ENCODE measurements around the gene TRHDE. TPM values are rescaled to one million over a fixed set of nuclear protein-coding genes. Genes with fewer than 3 reads are reported as not detected.

Gene TRHDE
- total RNA-seq, 1 experiment from 2014 or later, result 43.7 TPM

DNA sequence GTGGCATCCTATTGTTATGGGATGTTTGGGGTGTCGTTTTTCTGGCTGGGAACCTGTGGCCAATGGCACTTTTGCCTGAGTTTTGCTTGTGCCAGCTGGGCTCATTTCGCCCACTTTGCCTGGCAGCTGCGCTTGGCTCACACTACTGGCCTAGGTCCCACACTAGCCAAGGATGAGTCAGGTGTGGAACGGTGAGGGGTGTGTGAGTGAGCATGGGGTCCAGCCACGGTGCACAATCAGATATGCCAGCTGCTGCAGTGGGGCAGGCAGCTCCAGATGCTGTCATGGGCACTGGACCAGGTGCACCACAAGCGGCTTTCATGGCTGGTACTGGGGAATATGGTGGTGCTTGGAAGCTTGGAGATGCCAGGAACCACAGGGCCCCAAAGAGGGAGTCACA lies 21.5 kb downstream of the TRHDE start:
- Mint-ChIP-seq H3K27me3 (ENCODE audit: unreplicated experiment) (no peaks in the 10 kb centered on the region), H3K36me3 (ENCODE audit: insufficient read depth, unreplicated experiment) (peaks cover 8% of the 10 kb centered on the region), H3K9me3 (ENCODE audit: low read depth, unreplicated experiment) (peaks cover 3% of the 10 kb centered on the region), H3K27ac (ENCODE audit: unreplicated experiment) (no peak overlapping the region), H3K4me1 (ENCODE audit: low read depth, unreplicated experiment) (peaks cover 36% of the 10 kb centered on the region), H3K4me3 (ENCODE audit: low read depth, unreplicated experiment) (no peak overlapping the region)
- intact Hi-C loops (cut with micrococcal nuclease; ENCODE audit: unreplicated experiment), result no loop called here
- CTCF ChIA-PET, result no interaction called here
- BruUV-seq (replicated peaks), result no TSS peak
- TF ChIP-seq CTCF (IDR thresholded peaks at IDR 0.05; ENCODE audit: unreplicated experiment), result no peak
- no peak for DNase-seq

DNA sequence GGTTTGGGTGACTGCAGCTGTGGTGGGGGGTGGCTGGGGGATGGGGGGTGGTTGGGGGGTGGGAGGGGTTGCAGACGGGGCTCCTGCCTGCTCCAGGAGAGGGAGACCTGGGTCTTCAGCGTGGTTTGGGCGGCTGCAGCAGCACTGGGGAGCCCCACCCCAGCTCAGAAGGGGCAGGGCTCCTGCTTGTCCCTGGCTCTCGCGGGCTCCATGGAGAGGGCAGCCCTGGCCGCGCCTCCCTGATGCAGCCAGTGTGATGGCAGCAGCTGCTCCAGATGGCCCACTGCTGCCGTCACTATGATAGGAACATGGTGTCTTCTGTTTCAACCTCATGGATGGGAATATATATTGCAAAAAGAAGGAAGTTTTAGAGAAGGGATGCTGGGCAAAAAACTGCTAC lies 22.9 kb downstream of the TRHDE start:
- BruUV-seq (replicated peaks), result no TSS peak
- intact Hi-C loops (cut with micrococcal nuclease; ENCODE audit: unreplicated experiment), result no loop called here

GRCh38 chr12:72295744-72296143 lies 23.6 kb downstream of the TRHDE start:
- intact Hi-C loops (cut with micrococcal nuclease; ENCODE audit: unreplicated experiment), result no loop called here
- no peak for TF ChIP-seq CTCF (IDR thresholded peaks at IDR 0.05; ENCODE audit: unreplicated experiment)
- no TSS peak for BruUV-seq (replicated peaks)
- H3K27ac Mint-ChIP-seq (ENCODE audit: unreplicated experiment), result peak overlapping the region; percentile 74
- peaks cover 3% of the 10 kb centered on the region for H3K9me3 Mint-ChIP-seq (ENCODE audit: low read depth, unreplicated experiment)
- CTCF ChIA-PET, result interaction anchor here (0.6 to 2.2 kb wide), 8 partner anchors 8 to 279 kb away, joined by 3 to 14 read pairs (median 5); no protein-coding TSS in a partner anchor
- H3K4me1 Mint-ChIP-seq (ENCODE audit: low read depth, unreplicated experiment), result peaks cover 45% of the 10 kb centered on the region
- DNase-seq, result no peak
- no peak overlapping the region for H3K4me3 Mint-ChIP-seq (ENCODE audit: low read depth, unreplicated experiment)
- peaks cover 8% of the 10 kb centered on the region for H3K36me3 Mint-ChIP-seq (ENCODE audit: insufficient read depth, unreplicated experiment)
- no peaks in the 10 kb centered on the region for H3K27me3 Mint-ChIP-seq (ENCODE audit: unreplicated experiment)

More for the DNA sequence above, 22.9 kb downstream of the TRHDE start:
- Mint-ChIP-seq H3K4me1 (ENCODE audit: low read depth, unreplicated experiment) (peaks cover 44% of the 10 kb centered on the region), H3K4me3 (ENCODE audit: low read depth, unreplicated experiment) (no peak overlapping the region), H3K9me3 (ENCODE audit: low read depth, unreplicated experiment) (peaks cover 3% of the 10 kb centered on the region), H3K27me3 (ENCODE audit: unreplicated experiment) (no peaks in the 10 kb centered on the region), H3K36me3 (ENCODE audit: insufficient read depth, unreplicated experiment) (peaks cover 8% of the 10 kb centered on the region), H3K27ac (ENCODE audit: unreplicated experiment) (peak overlapping the region; percentile 32)
- TF ChIP-seq CTCF (IDR thresholded peaks at IDR 0.05; ENCODE audit: unreplicated experiment), result no peak
- no peak for DNase-seq
- CTCF ChIA-PET, result interaction anchor here (0.7 to 2.2 kb wide), 2 partner anchors 10 to 27 kb away, joined by 4 to 14 read pairs; no protein-coding TSS in a partner anchor

DNA sequence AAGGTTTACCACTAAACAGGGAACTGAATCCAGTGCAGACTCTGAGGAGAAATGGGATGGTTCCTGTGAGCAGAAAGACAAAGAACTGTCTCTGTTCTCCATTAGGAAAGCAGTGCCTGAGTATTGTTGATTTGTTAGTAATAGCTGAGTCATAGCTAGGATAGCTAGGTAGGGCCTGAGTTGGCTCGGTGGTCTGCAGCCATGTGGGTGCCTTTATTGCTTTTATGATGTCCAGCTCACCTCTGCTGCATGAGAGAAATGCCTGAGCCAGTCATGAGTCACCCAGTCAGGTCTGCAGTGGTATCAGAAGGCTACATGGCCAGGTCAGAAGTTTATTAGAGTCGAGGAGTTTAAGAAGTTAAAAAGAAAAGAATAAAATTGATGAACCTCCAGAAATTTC lies 24.2 kb downstream of the TRHDE start:
- Mint-ChIP-seq H3K4me1 (ENCODE audit: low read depth, unreplicated experiment) (peaks cover 51% of the 10 kb centered on the region), H3K27me3 (ENCODE audit: unreplicated experiment) (no peaks in the 10 kb centered on the region), H3K4me3 (ENCODE audit: low read depth, unreplicated experiment) (peak overlapping the region; percentile 6), H3K27ac (ENCODE audit: unreplicated experiment) (peak overlapping the region; percentile 74), H3K9me3 (ENCODE audit: low read depth, unreplicated experiment) (peaks cover 3% of the 10 kb centered on the region), H3K36me3 (ENCODE audit: insufficient read depth, unreplicated experiment) (peaks cover 8% of the 10 kb centered on the region)
- BruUV-seq (replicated peaks), result no TSS peak
- intact Hi-C loops (cut with micrococcal nuclease; ENCODE audit: unreplicated experiment), result no loop called here
- no peak for TF ChIP-seq CTCF (IDR thresholded peaks at IDR 0.05; ENCODE audit: unreplicated experiment)
- DNase-seq, result peak; percentile 71
- CTCF ChIA-PET, result interaction anchor here (0.6 to 2.2 kb wide), 9 partner anchors 8 to 280 kb away, joined by 3 to 14 read pairs (median 5); no protein-coding TSS in a partner anchor

Data from Calu3 (cell line).